ENCODE measurements around the gene HBA2. TPM values are rescaled to one million over a fixed set of nuclear protein-coding genes. Genes with fewer than 3 reads are reported as not detected.

The HBA2 gene
- total and polyA plus RNA-seq, 9 of the 15 experiments (the other 6 are each of a cell fraction or from before 2014, with no cell fraction given): 40.4 to 853 (median 286) TPM

GRCh38 chr16:154217-155030 is 18.3 kb upstream of the HBA2 start (continued):
- TF ChIP-seq POU5F1 (IDR thresholded peaks at IDR 0.05; ENCODE audit: borderline replicate concordance, low read depth, low read length, partially characterized antibody) (no peak), HMG20A (CRISPR knock-in tag; conservative IDR thresholded peaks at IDR 0.05) (no peak), ZFX (CRISPR knock-in tag; IDR thresholded peaks at IDR 0.05) (peak; percentile 68), THRA (IDR thresholded peaks at IDR 0.05) (no peak), DEAF1 (CRISPR knock-in tag; IDR thresholded peaks at IDR 0.05) (no peak), TCF15 (CRISPR knock-in tag; IDR thresholded peaks at IDR 0.05) (peak; percentile 28; the same call in 1 of the 2 replicates), ATF1 (CRISPR knock-in tag; IDR thresholded peaks at IDR 0.05) (no peak), ATF1 (tag; IDR thresholded peaks at IDR 0.05) (peak; percentile 54; the same call in 1 of the 2 replicates), THAP12 (CRISPR knock-in tag; IDR thresholded peaks at IDR 0.05) (peak; percentile 65; the same call in 1 of the 2 replicates), ZNF830 (CRISPR knock-in tag; IDR thresholded peaks at IDR 0.05) (no peak), EWSR1 (IDR thresholded peaks at IDR 0.05; ENCODE audit: borderline replicate concordance, low read depth, partially characterized antibody) (no peak)
